Caco-2 (cell line): ENCODE results near the gene YIF1A. TPM values are rescaled to one million over a fixed set of nuclear protein-coding genes. Genes with fewer than 3 reads are reported as not detected.

Source experiments
- BruUV-seq: library from RNA; stranded (reverse); fragments of 400-500 nt; replicated peaks from 2 replicates; lab custom pipeline; 2021; lab: Mats Ljungman, UMichigan
- CTCF ChIA-PET: fragments of 300-600 bp; sonication (Branson Sonifier 250); formaldehyde crosslinking; loops from one replicate; lab custom pipeline; 2022; ENCODE audit warnings: antibody characterized with exemption; lab: Charles Lee
- POLR2A ChIA-PET: fragments of 300-600 bp; sonication (Branson Sonifier 250); formaldehyde crosslinking; loops from one replicate; lab custom pipeline; 2022; ENCODE audit warnings: antibody characterized with exemption; lab: Charles Lee
- DNase-seq, 2 experiments: peaks; one replicate each; pipeline versions ENCODE4 v3.0.0 to v3.0.0-alpha.2; 2020 to 2022
- H3K27me3 ChIP-seq: replicated peaks from 2 replicates; pipeline ENCODE4 v1.6.0; 2011; ENCODE audit warnings: low read length; ENCODE audit not compliant: control insufficient read depth, insufficient read depth
- H3K36me3 ChIP-seq: 2 replicates; pipeline ENCODE4 v1.5.1; 2011; ENCODE audit warnings: low read length; ENCODE audit not compliant: control insufficient read depth, insufficient read depth
- H3K4me1 ChIP-seq: fragments of 250-450 bp; sonication (Bioruptor Pico); 2 replicates; pipeline ENCODE4 v1.5.1; 2020; ENCODE audit warnings: mild to moderate bottlenecking
- H3K4me3 ChIP-seq: 2 replicates; pipeline ENCODE4 v1.5.1; 2011; ENCODE audit warnings: low read depth, mild to moderate bottlenecking, control low read depth, low read length
- H3K9me3 ChIP-seq: fragments of 250-450 bp; sonication (Bioruptor Pico); 2 replicates; pipeline ENCODE4 v1.5.1; 2020; ENCODE audit warnings: mild to moderate bottlenecking, moderate library complexity
- H3K27ac Mint-ChIP-seq: one replicate; pipeline ENCODE4 v1.8.0; 2022; ENCODE audit warnings: mixed read lengths; ENCODE audit not compliant: unreplicated experiment
- H3K27me3 Mint-ChIP-seq: one replicate; pipeline ENCODE4 v1.8.0; 2022; ENCODE audit warnings: mixed read lengths; ENCODE audit not compliant: insufficient read depth, unreplicated experiment
- H3K36me3 Mint-ChIP-seq: one replicate; pipeline ENCODE4 v1.8.0; 2022; ENCODE audit warnings: mild to moderate bottlenecking, mixed read lengths; ENCODE audit not compliant: insufficient read depth, unreplicated experiment
- H3K4me1 Mint-ChIP-seq: one replicate; pipeline ENCODE4 v1.8.0; 2022; ENCODE audit warnings: low read depth, mixed read lengths; ENCODE audit not compliant: unreplicated experiment
- H3K4me3 Mint-ChIP-seq: one replicate; pipeline ENCODE4 v1.8.0; 2022; ENCODE audit warnings: mild to moderate bottlenecking, moderate library complexity, mixed read lengths; ENCODE audit not compliant: unreplicated experiment
- H3K9me3 Mint-ChIP-seq: one replicate; pipeline ENCODE4 v1.8.0; 2022; ENCODE audit warnings: mixed read lengths; ENCODE audit not compliant: unreplicated experiment
- intact Hi-C: fragments of 100-400 bp; cut with micrococcal nuclease; formaldehyde crosslinking; loops from one replicate; pipeline ENCODE4 v1.10.0; 2022; ENCODE audit not compliant: unreplicated experiment
- total RNA-seq: library from RNA; stranded (reverse); gene quantifications from 2 replicates; pipeline ENCODE4 v1.2.3, GENCODE V29; 2022
- TF ChIP-seq, protein P1 (sequence below), 2 experiments: fragments of 200-600 bp in 1 of 2; IDR thresholded peaks; 1 replicate in 1 of 2; 2 replicates in 1 of 2; pipeline versions ENCODE4 v1.5.1 to v1.8.0; 2011 to 2022; ENCODE audit warnings: antibody characterized with exemption in 1 of 2, control low read depth in 1 of 2, inconsistent platforms in 1 of 2, low read depth in 1 of 2, low read length in 1 of 2, mild to moderate bottlenecking in 1 of 2, moderate library complexity in 1 of 2; ENCODE audit not compliant: insufficient read depth in 1 of 2, severe bottlenecking in 1 of 2, unreplicated experiment in 1 of 2

The YIF1A gene
- total RNA-seq, 1 experiment from 2014 or later, result 159 TPM

DNA sequence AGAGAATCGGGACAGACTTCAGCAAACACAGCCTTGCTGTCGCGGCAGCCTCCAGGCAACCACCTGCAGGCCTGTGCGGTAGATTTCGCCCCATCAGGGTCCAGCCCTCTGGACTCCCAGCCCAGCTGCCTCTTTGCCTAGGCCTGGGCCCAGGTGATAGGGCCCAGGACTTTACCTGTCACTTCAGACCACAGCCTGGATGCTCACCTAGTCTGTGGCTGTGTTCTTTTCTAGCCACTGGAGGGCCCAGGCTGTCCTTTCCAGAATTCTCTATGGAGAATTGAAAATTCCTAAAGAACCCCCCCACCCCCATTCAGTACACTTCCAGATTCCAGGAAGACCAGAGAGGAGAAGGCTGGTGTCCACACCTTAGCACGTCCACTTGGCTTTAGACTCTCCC lies 51.1 kb downstream of the YIF1A start:
- Mint-ChIP-seq H3K27me3 (no peaks in the 10 kb centered on the region), H3K9me3 (no peaks in the 10 kb centered on the region), H3K4me3 (no peak overlapping the region), H3K36me3 (peaks cover 59% of the 10 kb centered on the region), H3K4me1 (no peaks in the 10 kb centered on the region), H3K27ac (no peak overlapping the region)
- no TSS peak for BruUV-seq
- no peak overlapping the region for H3K4me3 ChIP-seq
- CTCF ChIA-PET, result interaction anchor here (1.4 kb wide), 1 partner anchor 16 kb away, joined by 4 read pairs; no protein-coding TSS in a partner anchor
- intact Hi-C loops, result no loop called here
- no peaks in the 10 kb centered on the region for H3K4me1 ChIP-seq
- TF ChIP-seq, protein P1, sequence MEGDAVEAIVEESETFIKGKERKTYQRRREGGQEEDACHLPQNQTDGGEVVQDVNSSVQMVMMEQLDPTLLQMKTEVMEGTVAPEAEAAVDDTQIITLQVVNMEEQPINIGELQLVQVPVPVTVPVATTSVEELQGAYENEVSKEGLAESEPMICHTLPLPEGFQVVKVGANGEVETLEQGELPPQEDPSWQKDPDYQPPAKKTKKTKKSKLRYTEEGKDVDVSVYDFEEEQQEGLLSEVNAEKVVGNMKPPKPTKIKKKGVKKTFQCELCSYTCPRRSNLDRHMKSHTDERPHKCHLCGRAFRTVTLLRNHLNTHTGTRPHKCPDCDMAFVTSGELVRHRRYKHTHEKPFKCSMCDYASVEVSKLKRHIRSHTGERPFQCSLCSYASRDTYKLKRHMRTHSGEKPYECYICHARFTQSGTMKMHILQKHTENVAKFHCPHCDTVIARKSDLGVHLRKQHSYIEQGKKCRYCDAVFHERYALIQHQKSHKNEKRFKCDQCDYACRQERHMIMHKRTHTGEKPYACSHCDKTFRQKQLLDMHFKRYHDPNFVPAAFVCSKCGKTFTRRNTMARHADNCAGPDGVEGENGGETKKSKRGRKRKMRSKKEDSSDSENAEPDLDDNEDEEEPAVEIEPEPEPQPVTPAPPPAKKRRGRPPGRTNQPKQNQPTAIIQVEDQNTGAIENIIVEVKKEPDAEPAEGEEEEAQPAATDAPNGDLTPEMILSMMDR (IDR thresholded peaks at IDR 0.05; ENCODE audit: insufficient read depth in 1 of 2, low read depth in 1 of 2, low read length in 1 of 2, severe bottlenecking in 1 of 2, unreplicated experiment in 1 of 2), result no peak
- no peaks in the 10 kb centered on the region for H3K36me3 ChIP-seq
- H3K9me3 ChIP-seq, result no peaks in the 10 kb centered on the region
- no peaks in the 10 kb centered on the region for H3K27me3 ChIP-seq
- POLR2A ChIA-PET, result no interaction called here
- no peak for DNase-seq

DNA sequence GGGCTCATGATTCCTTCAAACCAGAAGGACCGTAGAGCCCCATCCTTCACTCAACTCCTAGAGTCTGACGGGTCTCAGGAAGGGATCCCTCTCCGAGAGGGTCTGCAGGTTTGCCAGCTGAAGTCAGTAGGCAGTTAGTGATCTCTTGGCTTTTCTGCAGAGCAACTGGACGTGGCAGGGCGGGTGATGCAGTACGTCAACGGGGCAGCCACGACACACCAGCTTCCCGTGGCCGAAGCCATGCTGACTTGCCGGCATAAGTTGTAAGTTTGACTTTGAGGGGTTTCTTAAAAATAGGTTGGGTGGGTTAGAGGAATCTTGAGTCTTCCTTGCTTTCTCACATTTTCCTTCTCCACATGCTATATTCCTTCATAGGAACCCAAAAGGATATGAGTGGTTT lies 53.8 kb downstream of the YIF1A start:
- CTCF ChIA-PET, result no interaction called here
- H3K36me3 ChIP-seq, result no peaks in the 10 kb centered on the region; the same call in 1 of the 2 replicates
- H3K36me3 Mint-ChIP-seq, result peaks cover 57% of the 10 kb centered on the region
- H3K9me3 Mint-ChIP-seq, result no peaks in the 10 kb centered on the region
- H3K27ac Mint-ChIP-seq, result no peak overlapping the region
- no peak overlapping the region for H3K4me3 ChIP-seq
- TF ChIP-seq, protein P1 (IDR thresholded peaks at IDR 0.05; ENCODE audit: insufficient read depth in 1 of 2, low read depth in 1 of 2, low read length in 1 of 2, severe bottlenecking in 1 of 2, unreplicated experiment in 1 of 2), result no peak
- no peaks in the 10 kb centered on the region for H3K4me1 Mint-ChIP-seq
- no peaks in the 10 kb centered on the region for H3K27me3 Mint-ChIP-seq
- H3K9me3 ChIP-seq, result no peaks in the 10 kb centered on the region
- H3K4me3 Mint-ChIP-seq, result no peak overlapping the region
- H3K4me1 ChIP-seq, result no peaks in the 10 kb centered on the region
- POLR2A ChIA-PET, result no interaction called here
- DNase-seq, result no peak
- intact Hi-C loops, result no loop called here
- no TSS peak for BruUV-seq
- no peaks in the 10 kb centered on the region for H3K27me3 ChIP-seq

Other genes with a start within 250 kb of the YIF1A start
- not detected in 2 replicates for gene GAL3ST3, start 240.0 kb downstream of the YIF1A start, total RNA-seq
- 224 and 225 TPM in 2 replicates for gene SF3B2, start 236.8 kb downstream of the YIF1A start, total RNA-seq
- gene PACS1, start 218.9 kb downstream of the YIF1A start, total RNA-seq, result 82.2 and 95.2 TPM in 2 replicates
- 49.5 and 53.1 TPM in 2 replicates for gene KLC2, start 31.4 kb downstream of the YIF1A start, total RNA-seq
- 128 and 132 TPM in 2 replicates for gene RAB1B, start 20.5 kb downstream of the YIF1A start, total RNA-seq
- 4.9 and 6.1 TPM in 2 replicates for gene CNIH2, start 11.0 kb downstream of the YIF1A start, total RNA-seq
- 0.68 and 0.88 TPM in 2 replicates for gene TMEM151A, start 2.8 kb upstream of the YIF1A start, total RNA-seq
- gene CD248, start 27.9 kb upstream of the YIF1A start, total RNA-seq, result 0.27 TPM in 1 of 2 replicates, not detected in the other
- gene RIN1, start 47.3 kb upstream of the YIF1A start, total RNA-seq, result 11.7 and 12.7 TPM in 2 replicates
- gene BRMS1, start 56.0 kb upstream of the YIF1A start, total RNA-seq, result 58.1 and 58.2 TPM in 2 replicates
- gene B4GAT1, start 58.5 kb upstream of the YIF1A start, total RNA-seq, result 23.0 and 23.8 TPM in 2 replicates
- 30.3 and 32.0 TPM in 2 replicates for gene SLC29A2, start 82.6 kb upstream of the YIF1A start, total RNA-seq
- gene NPAS4, start 131.9 kb upstream of the YIF1A start, total RNA-seq, result not detected in 2 replicates
- gene MRPL11, start 149.7 kb upstream of the YIF1A start, total RNA-seq, result 201 and 206 TPM in 2 replicates
- gene PELI3, start 177.8 kb upstream of the YIF1A start, total RNA-seq, result 21.0 and 21.1 TPM in 2 replicates
- gene DPP3, start 191.3 kb upstream of the YIF1A start, total RNA-seq, result 106 TPM in 2 replicates
- gene BBS1, start 221.5 kb upstream of the YIF1A start, total RNA-seq, result 47.1 and 50.0 TPM in 2 replicates